HG03135 (cell line): ENCODE results near the gene CPAMD8.
"Not testable (repeated sequence)": the region's sequence is repeated elsewhere in the genome, so short reads cannot be mapped to it uniquely, and the experiment has no call there.

Experiments used
- ATAC-seq: cut with Tn5 transposase; IDR thresholded peaks from one replicate; pipeline ENCODE4 v1.9.1; 2021; ENCODE audit warnings: mild to moderate bottlenecking, moderate library complexity; ENCODE audit not compliant: unreplicated experiment

Gene CPAMD8

GRCh38 chr19:17004386-17004785, 22.2 kb downstream of the CPAMD8 start:
- no peak for ATAC-seq

DNA sequence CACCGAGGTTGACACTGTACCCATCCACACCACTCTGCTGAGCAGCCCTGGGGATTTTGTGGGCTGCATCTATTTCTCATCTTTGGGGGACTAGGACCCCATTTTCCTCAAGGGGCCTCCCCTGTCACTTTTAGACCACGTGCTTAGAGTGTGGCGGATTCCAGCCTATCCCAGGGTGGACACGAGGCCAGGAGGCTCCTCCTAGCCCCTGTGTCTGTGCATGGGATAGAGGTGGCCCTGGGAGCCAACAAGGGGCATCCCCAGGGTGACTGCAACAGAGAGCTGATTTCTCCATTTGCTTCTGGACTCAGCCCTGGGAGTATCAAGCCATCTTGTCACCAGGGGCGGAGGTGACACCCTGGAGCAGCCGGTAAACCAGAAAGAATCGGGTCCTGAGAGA, 24.2 kb downstream of the CPAMD8 start:
- ATAC-seq = no peak

- no peak for ATAC-seq
These were observed 24.9 kb downstream of the CPAMD8 start for GRCh38 chr19:17001603-17002183.

GRCh38 chr19:16998635-16999194, 27.9 kb downstream of the CPAMD8 start:
- no peak for ATAC-seq

DNA sequence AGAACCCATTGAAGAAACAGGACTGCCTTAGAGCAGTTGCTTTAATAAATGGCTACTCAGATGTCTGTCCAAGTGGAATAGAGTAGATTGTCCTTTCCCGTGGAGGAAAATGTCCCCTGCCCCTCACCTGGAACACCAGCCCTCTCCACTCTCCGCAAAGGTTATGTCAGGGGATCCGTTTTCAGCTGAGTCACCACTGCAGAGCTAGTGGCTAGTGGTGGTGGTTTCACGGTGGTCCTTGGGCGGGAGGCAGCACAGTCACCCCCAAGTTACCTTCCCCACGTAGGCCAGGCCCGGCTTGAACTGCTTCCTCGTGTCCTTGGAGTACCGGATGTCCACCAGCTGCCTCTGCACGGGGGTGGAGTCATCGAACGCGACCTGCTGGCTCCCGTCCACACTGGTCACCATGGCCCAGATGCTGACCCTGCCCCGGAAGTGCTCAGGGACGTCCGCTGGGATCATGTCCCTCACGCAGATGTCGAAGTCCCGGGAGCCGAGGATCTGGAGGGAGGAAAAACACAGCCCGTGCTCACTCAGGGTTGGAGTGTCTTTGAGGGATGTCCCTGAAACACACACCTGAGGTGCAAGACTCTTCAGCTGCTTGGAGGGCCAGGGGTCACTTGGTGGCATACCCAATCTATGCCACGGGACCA, 29.6 kb downstream of the CPAMD8 start:
- not testable (repeated sequence) for ATAC-seq

GRCh38 chr19:16988661-16989060, 37.9 kb downstream of the CPAMD8 start:
- ATAC-seq = no peak

DNA sequence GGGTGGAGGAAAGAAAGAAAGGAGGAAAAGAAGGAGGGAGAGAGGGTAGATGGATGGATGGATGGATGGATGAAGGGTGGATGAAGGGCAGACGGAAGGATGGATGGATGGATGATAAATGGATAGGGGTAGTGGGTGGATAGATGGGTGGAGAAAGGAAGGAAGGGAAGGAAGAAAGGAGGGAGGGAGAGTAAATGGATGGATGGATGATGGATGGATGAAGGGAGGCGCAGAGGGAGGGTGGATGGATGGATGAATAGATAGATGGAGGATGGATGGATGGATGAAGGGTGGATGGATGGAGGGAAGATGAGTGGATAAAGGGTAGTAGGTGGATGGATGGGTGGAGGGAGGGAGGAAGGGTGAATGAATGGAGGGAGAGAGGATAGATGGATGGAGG, 41.2 kb downstream of the CPAMD8 start:
- no peak for ATAC-seq

DNA sequence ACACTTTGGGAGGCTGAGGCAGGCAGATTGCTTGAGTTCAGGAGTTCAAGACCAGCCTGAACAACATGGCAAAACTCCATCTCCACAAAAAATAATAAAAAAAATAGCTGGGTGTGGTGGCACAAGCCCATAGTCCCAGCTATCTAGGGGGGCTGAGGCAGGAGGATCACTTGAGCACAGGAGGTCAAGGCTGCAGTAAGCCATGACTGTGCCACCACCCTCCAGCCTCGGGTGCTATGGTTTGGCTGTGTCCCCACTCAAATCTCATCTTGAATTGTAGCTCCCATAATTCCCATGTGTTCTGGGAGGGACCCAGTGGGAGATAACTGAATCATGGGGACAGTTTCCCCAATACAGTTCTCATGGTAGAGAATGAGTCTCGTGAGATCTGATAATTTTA, 44.0 kb downstream of the CPAMD8 start:
- not testable (repeated sequence) for ATAC-seq

DNA sequence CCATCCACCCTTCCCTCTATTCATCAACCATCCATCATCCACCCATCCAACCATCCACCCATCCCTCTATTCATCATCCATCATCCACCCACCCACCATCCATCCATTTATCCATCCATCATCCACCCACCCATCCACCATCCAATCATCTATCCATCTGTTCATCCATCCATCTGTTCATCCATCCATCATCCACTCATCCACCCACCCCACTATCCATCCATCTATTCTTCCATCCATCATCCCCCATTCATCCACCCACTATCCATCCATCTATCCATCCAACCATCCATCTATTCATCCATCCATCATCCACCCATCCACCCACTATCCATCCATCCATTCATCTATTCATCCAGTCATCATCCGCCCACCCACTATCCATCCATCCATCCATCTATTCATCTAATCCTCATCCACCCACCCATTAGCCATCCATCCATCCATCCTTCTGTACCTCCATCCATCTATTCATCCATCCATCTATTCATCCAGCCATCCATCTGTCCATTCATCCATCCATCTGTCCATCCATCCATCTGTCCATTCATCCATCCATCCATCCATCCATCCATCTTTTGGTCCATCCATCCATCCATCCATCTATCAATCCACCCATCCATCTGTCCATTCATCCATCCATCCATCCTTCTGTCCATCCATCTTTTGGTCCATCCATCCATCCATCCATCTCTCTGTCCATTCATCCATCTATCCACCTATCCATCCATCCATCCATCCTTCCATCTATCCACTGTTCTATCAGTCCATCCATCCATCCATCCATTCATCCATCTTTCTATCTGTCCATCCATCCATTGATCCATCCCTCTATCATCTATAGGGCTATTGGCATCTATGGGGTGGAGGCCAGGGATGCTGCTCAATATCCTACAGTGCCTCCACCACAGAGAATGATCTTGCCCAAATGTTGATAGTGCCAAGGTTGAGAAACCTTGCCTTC, 47.5 kb downstream of the CPAMD8 start:
- ATAC-seq = no peak

- no peak for ATAC-seq
These were observed 48.5 kb downstream of the CPAMD8 start for GRCh38 chr19:16978156-16978555.

GRCh38 chr19:16977306-16977705, 49.3 kb downstream of the CPAMD8 start:
- no peak for ATAC-seq

DNA sequence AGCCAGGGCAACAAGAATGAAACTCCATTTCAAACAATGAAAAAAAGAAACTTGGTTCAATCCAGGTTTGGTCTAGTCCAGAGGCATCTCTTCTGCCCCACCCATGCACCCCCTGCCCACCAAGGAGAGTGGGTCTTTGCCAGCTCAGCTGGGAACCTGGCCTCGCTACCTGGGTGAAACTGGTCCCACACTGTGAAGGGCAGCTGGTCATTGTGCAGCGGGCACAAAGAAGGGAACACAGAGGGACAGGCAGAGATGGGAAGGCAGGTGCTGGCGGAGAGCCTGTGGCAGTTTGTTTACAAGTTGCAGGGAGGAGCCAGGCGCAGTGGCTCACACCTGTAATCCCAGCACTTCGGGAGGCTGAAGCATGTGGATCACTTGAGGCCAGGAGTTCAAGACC, 50.2 kb downstream of the CPAMD8 start:
- no peak for ATAC-seq

GRCh38 chr19:16970821-16971220, 55.8 kb downstream of the CPAMD8 start:
- ATAC-seq = no peak

GRCh38 chr19:16969135-16969534, 57.5 kb downstream of the CPAMD8 start:
- no peak for ATAC-seq

GRCh38 chr19:16960996-16961822, 65.4 kb downstream of the CPAMD8 start:
- ATAC-seq = not testable (repeated sequence)

DNA sequence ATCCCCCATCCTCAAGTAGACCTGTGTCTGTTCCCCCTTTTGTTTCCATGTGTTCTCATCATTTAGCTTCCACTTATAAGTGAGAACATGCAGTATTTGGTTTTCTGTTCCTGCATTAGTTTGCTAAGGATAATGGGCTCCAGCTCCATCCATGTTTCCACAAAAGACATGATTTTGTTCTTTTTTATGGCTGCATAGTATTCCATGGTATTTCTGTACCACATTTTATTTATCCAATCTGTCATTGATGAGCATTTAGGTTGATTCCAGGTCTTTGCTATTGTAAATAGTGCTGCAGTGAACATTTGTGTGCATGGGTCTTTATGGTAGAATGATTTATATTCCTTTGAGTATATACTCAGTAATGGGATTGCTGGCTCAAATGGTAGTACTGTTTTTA, 68.3 kb downstream of the CPAMD8 start:
- ATAC-seq = not testable (repeated sequence)

DNA sequence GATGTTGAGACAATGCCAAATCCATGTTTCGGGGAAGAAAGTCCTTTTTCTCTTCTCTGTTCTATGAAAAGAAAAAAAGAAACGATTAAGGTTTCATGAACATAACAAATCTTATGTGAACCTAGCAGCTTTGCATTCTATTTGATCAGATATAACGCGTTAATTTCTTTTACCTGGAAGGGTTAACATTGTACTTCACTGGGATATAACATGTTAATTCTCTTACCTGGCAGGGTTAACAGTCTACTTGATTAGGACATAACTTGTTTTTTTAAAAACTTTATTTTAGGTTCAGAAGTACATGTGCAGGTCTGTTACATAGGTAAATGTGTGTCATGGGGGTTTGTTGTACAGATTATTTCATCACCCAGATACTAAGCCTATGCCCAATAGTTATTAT, 68.8 kb downstream of the CPAMD8 start:
- ATAC-seq = no peak

GRCh38 chr19:16957151-16957701, 69.4 kb downstream of the CPAMD8 start:
- ATAC-seq = no peak

DNA sequence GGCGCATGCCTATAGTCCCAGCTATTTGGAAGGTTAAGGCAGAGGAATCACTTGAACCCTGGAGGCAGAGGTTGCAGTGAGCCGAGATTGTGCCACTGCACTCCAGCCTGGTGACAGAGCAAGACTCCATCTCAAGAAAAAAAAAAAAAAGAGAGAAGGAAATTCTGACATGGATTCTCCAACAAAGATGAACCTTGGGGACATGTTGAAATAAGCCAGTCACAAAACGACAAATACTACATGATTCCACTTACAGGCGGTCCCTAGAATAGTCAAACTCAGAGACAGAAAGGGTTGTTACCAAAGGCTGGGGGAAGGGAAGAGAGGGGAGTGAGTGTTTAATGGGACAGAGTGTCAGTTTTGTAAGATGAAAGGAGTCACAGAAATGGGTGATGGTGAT, 71.4 kb downstream of the CPAMD8 start:
- no peak for ATAC-seq

- no peak for ATAC-seq
These were observed 74.6 kb downstream of the CPAMD8 start for GRCh38 chr19:16952046-16952445.
